GM21447 (cell line): ENCODE measurements around the gene ADAD2.
"Not testable (repeated sequence)": the region's sequence is repeated elsewhere in the genome, so short reads cannot be mapped to it uniquely, and the experiment has no call there.

Experiments used
- ATAC-seq: cut with Tn5 transposase; IDR thresholded peaks from one replicate; pipeline ENCODE4 v1.9.1; 2021; ENCODE audit not compliant: unreplicated experiment

The ADAD2 gene

GRCh38 chr16:84195201-84196093 is 4.5 kb downstream of the ADAD2 start:
- no peak for ATAC-seq

GRCh38 chr16:84196101-84196500 is 5.1 kb downstream of the ADAD2 start:
- ATAC-seq, result no peak

GRCh38 chr16:84196727-84197394 is 5.9 kb downstream of the ADAD2 start:
- ATAC-seq, result no peak

- ATAC-seq, result no peak
Measured at GRCh38 chr16:84197466-84198128, 6.6 kb downstream of the ADAD2 start.

- ATAC-seq, result no peak
Measured at GRCh38 chr16:84198401-84198800, 7.4 kb downstream of the ADAD2 start.

- ATAC-seq, result no peak
Measured at GRCh38 chr16:84199097-84199496, 8.1 kb downstream of the ADAD2 start.

GRCh38 chr16:84199861-84200260 is 8.9 kb downstream of the ADAD2 start:
- no peak for ATAC-seq

- ATAC-seq, result not testable (repeated sequence)
Measured at GRCh38 chr16:84204551-84204950, 13.6 kb downstream of the ADAD2 start.

GRCh38 chr16:84205123-84205522 is 14.2 kb downstream of the ADAD2 start:
- ATAC-seq, result not testable (repeated sequence)

GRCh38 chr16:84205976-84206691 is 15.2 kb downstream of the ADAD2 start:
- no peak for ATAC-seq

GRCh38 chr16:84207251-84207650 is 16.3 kb downstream of the ADAD2 start:
- no peak for ATAC-seq

GRCh38 chr16:84207879-84208278 is 16.9 kb downstream of the ADAD2 start:
- no peak for ATAC-seq

GRCh38 chr16:84209989-84210388 is 19.0 kb downstream of the ADAD2 start:
- ATAC-seq, result no peak

- ATAC-seq, result no peak
Measured at GRCh38 chr16:84212154-84212553, 21.2 kb downstream of the ADAD2 start.

- no peak for ATAC-seq
Measured at GRCh38 chr16:84212631-84213030, 21.7 kb downstream of the ADAD2 start.

- ATAC-seq, result no peak
Measured at GRCh38 chr16:84214451-84215066, 23.6 kb downstream of the ADAD2 start.

- ATAC-seq, result no peak
Measured at GRCh38 chr16:84215531-84215930, 24.6 kb downstream of the ADAD2 start.

GRCh38 chr16:84216144-84216543 is 25.2 kb downstream of the ADAD2 start:
- not testable (repeated sequence) for ATAC-seq

- ATAC-seq, result no peak
Measured at GRCh38 chr16:84218176-84218823, 27.3 kb downstream of the ADAD2 start.

GRCh38 chr16:84218956-84219355 is 28.0 kb downstream of the ADAD2 start:
- ATAC-seq, result no peak
